ENCODE results near the gene COL27A1. TPM values are rescaled to one million over a fixed set of nuclear protein-coding genes. Genes with fewer than 3 reads are reported as not detected.

COL27A1 gene
- total and polyA plus RNA-seq, 2 donors (not counting 3 experiments of a cell fraction or from before 2014, with no cell fraction given) = 14.7 to 49.1 TPM

GRCh38 chr9:114334490-114334889 lies 179.2 kb downstream of the COL27A1 start:
- Histone ChIP-seq H3K4me2 (ENCODE audit: insufficient read depth, low read length) (no peak overlapping the region), H3K27ac (ENCODE audit: insufficient read depth, low read depth, low read length) (no peak overlapping the region), H3K27me3 (ENCODE audit: control insufficient read depth in 2 of 2, insufficient read depth in 2 of 2, low read length in 2 of 2) (no peaks in the 10 kb centered on the region), H3K4me1 (ENCODE audit: control insufficient read depth, extremely low read depth, insufficient read depth, low read length) (no peaks in the 10 kb centered on the region), H3K36me3 (ENCODE audit: control insufficient read depth in 2 of 2, extremely low read depth in 1 of 2, insufficient read depth in 2 of 2, low read length in 2 of 2) (peaks cover 0 to 20% of the 10 kb centered on the region in 2 experiments), H3K4me3 (replicated peaks in 1 of 3; ENCODE audit: insufficient read depth in 1 of 3, low read depth in 1 of 3, low read length in 3 of 3) (no peak overlapping the region), H4K20me1 (replicated peaks; ENCODE audit: control insufficient read depth, extremely low read depth, insufficient read depth, low read length) (no peaks in the 10 kb centered on the region), H2AFZ (ENCODE audit: low read depth, low read length) (no peak overlapping the region), H3K9me1 (replicated peaks; ENCODE audit: control insufficient read depth, extremely low read depth, insufficient read depth, low read length) (no peaks in the 10 kb centered on the region), H3K9ac (replicated peaks; ENCODE audit: extremely low read depth, insufficient read depth, low read length) (no peak overlapping the region), H3K9me3 (replicated peaks; ENCODE audit: control insufficient read depth, insufficient read depth, low read length) (no peaks in the 10 kb centered on the region), H3K79me2 (ENCODE audit: control insufficient read depth, insufficient read depth, low read length) (no peaks in the 10 kb centered on the region)
- no peak for DNase-seq (ENCODE audit: low read depth, low spot score)
- CTCF ChIA-PET = no interaction called here
- intact Hi-C loops (cut with micrococcal nuclease) (loop anchor here (10.0 kb wide), 1 partner anchor 170 kb away; the partner anchor contains the start of gene WHRN), dilution Hi-C loops (cut with MboI; ENCODE audit: extremely low pct_ligation_motif_present, low sequenced_read_pairs) (no loop called here)
- TF ChIP-seq MYC (IDR thresholded peaks at IDR 0.05; ENCODE audit: low read depth, low read length) (no peak), POLR2A (IDR thresholded peaks at IDR 0.05; ENCODE audit: low read depth, low read length) (no peak), CTCF (IDR thresholded peaks at IDR 0.05; ENCODE audit: extremely low read depth in 1 of 2, insufficient read depth in 1 of 2, low read depth in 1 of 2, low read length in 2 of 2) (no peak), EZH2 (IDR thresholded peaks at IDR 0.05; ENCODE audit: borderline replicate concordance, low read depth, low read length, severe bottlenecking) (no peak), GATA2 (IDR thresholded peaks at IDR 0.05; ENCODE audit: insufficient read depth, insufficient read length, low read depth, low read length) (no peak), POLR2AphosphoS5 (IDR thresholded peaks at IDR 0.05; ENCODE audit: insufficient read depth, low read depth, low read length) (no peak), FOS (IDR thresholded peaks at IDR 0.05; ENCODE audit: borderline replicate concordance, insufficient read depth, low read length) (no peak), MAX (IDR thresholded peaks at IDR 0.05; ENCODE audit: insufficient read depth, insufficient read length) (no peak), JUN (IDR thresholded peaks at IDR 0.05; ENCODE audit: borderline replicate concordance, insufficient read depth, insufficient read length, low read depth) (no peak)
- POLR2A ChIA-PET = no interaction called here
- no peak for FAIRE-seq
- BruUV-seq (replicated peaks) = no TSS peak

Measured in endothelial cell of umbilical vein (primary cell).